Fibroblast of gingiva (primary cell): ENCODE data around the gene ZNF430.
"Not testable (repeated sequence)": the region's sequence is repeated elsewhere in the genome, so short reads cannot be mapped to it uniquely, and the experiment has no call there.

Experiments used
- DNase-seq: peaks from one replicate; pipeline ENCODE4 v3.0.0-alpha.2; 2011; ENCODE audit warnings: low read depth

The ZNF430 gene

GRCh38 chr19:21020298-21021227, at the start of gene ZNF430:
Gene ZNF430, plus strand, starts transcription at chr19:21020657. Its CDS starts 144 bp downstream, at chr19:21020801.
- peak; percentile 90 for DNase-seq

GRCh38 chr19:20992788-20993187, 27.7 kb upstream of the ZNF430 start:
- not testable (repeated sequence) for DNase-seq

- DNase-seq: peak; percentile 82
Observed at GRCh38 chr19:20999731-21000352, 20.6 kb upstream of the ZNF430 start.

- DNase-seq: not testable (repeated sequence)
Observed at GRCh38 chr19:21021238-21021637, 781 bp downstream of the ZNF430 start.

GRCh38 chr19:21022996-21023395, 2.5 kb downstream of the ZNF430 start:
- peak; percentile 52 for DNase-seq

GRCh38 chr19:21023901-21024300, 3.4 kb downstream of the ZNF430 start:
- DNase-seq: peak; percentile 3

- no peak for DNase-seq
Observed at GRCh38 chr19:21028969-21029268, 8.5 kb downstream of the ZNF430 start.

GRCh38 chr19:21045028-21045427, 24.6 kb downstream of the ZNF430 start:
- DNase-seq: no peak

- no peak for DNase-seq
Observed at GRCh38 chr19:21046489-21046888, 26.0 kb downstream of the ZNF430 start.

- no peak for DNase-seq
Observed at GRCh38 chr19:21047716-21048115, 27.3 kb downstream of the ZNF430 start.

- DNase-seq: no peak
Observed at GRCh38 chr19:21052902-21053301, 32.4 kb downstream of the ZNF430 start.

GRCh38 chr19:21065336-21065735, 44.9 kb downstream of the ZNF430 start:
- DNase-seq: no peak

- peak; percentile 66 for DNase-seq
Observed at GRCh38 chr19:21082011-21082975, 61.8 kb downstream of the ZNF430 start, which contains the start of gene ZNF714. Gene ZNF714, plus strand, starts transcription at chr19:21082203. Its CDS starts 16,066 bp downstream, at chr19:21098269.

- DNase-seq: no peak
Observed at GRCh38 chr19:21084343-21084742, 63.9 kb downstream of the ZNF430 start.

GRCh38 chr19:21087871-21088270, 67.4 kb downstream of the ZNF430 start:
- DNase-seq: no peak

- DNase-seq: no peak
Observed at GRCh38 chr19:21092109-21092508, 71.7 kb downstream of the ZNF430 start.

- DNase-seq: no peak
Observed at GRCh38 chr19:21094347-21095025, 74.0 kb downstream of the ZNF430 start.

GRCh38 chr19:21098291-21098690, 77.8 kb downstream of the ZNF430 start:
- DNase-seq: no peak

GRCh38 chr19:21101521-21102242, 81.2 kb downstream of the ZNF430 start:
- DNase-seq: no peak

GRCh38 chr19:21109116-21109515, 88.7 kb downstream of the ZNF430 start:
- DNase-seq: no peak
